NT2/D1 (cell line): Measurements from ENCODE around the gene ARHGEF25.
"Not testable (repeated sequence)": the region's sequence is repeated elsewhere in the genome, so short reads cannot be mapped to it uniquely, and the experiment has no call there.

Source experiments
- DNase-seq: peaks from one replicate; pipeline ENCODE4 v3.0.0-alpha.2; 2011; ENCODE audit warnings: low read depth, low spot score
- H3K27me3 ChIP-seq: 2 replicates; pipeline ENCODE4 v1.6.0; 2011; ENCODE audit warnings: mild to moderate bottlenecking; ENCODE audit not compliant: insufficient read length, insufficient read depth
- H3K36me3 ChIP-seq: 2 replicates; pipeline ENCODE4 v1.6.1; 2011; ENCODE audit warnings: mild to moderate bottlenecking, low read length, mixed read lengths; ENCODE audit not compliant: insufficient read depth, insufficient read length
- H3K4me1 ChIP-seq: 2 replicates; pipeline ENCODE4 v1.5.1; 2011; ENCODE audit not compliant: insufficient read depth, insufficient read length
- H3K4me3 ChIP-seq: 2 replicates; pipeline ENCODE4 v1.5.1; 2011; ENCODE audit warnings: low read depth; ENCODE audit not compliant: insufficient read length
- H3K9ac ChIP-seq: 2 replicates; pipeline ENCODE4 v1.6.0; 2011; ENCODE audit warnings: low read depth; ENCODE audit not compliant: insufficient read length
- H3K9me3 ChIP-seq: 2 replicates; pipeline ENCODE4 v1.5.1; 2011; ENCODE audit warnings: mild to moderate bottlenecking, low read length; ENCODE audit not compliant: insufficient read depth
- SUZ12 ChIP-seq: IDR thresholded peaks from 2 replicates; pipeline ENCODE4 v1.6.1; 2011; ENCODE audit not compliant: insufficient read length, insufficient read depth; ENCODE audit errors: extremely low read depth
- YY1 ChIP-seq: IDR thresholded peaks from 2 replicates; pipeline ENCODE4 v1.6.1; 2011; ENCODE audit not compliant: insufficient read length, insufficient read depth
- ZNF274 ChIP-seq: IDR thresholded peaks from 2 replicates; pipeline ENCODE4 v1.6.1; 2011; ENCODE audit warnings: mild to moderate bottlenecking, low read depth, low read length

ARHGEF25 gene

GRCh38 chr12:57632958-57633840 is 22.0 kb downstream of the ARHGEF25 start, which contains the start of gene B4GALNT1:
Gene B4GALNT1 (minus strand): TSS chr12:57633201. CDS start chr12:57632132, 1,069 bp downstream.
- Histone ChIP-seq H3K27me3 (peaks cover 38% of the 10 kb centered on the region), H3K36me3 (peaks cover 25% of the 10 kb centered on the region), H3K4me1 (peaks cover 5% of the 10 kb centered on the region), H3K9me3 (no peaks in the 10 kb centered on the region), H3K4me3 (peak within 1 kb of the TSS; percentile 71), H3K9ac (peak within 1 kb of the TSS; percentile 92)
- TF ChIP-seq YY1 (no peak), SUZ12 (no peak), ZNF274 (no peak)
- peak; percentile 74 for DNase-seq

- not testable (repeated sequence) for H3K9ac ChIP-seq, DNase-seq, H3K4me3 ChIP-seq, H3K4me1 ChIP-seq, H3K9me3 ChIP-seq, H3K36me3 ChIP-seq
- H3K27me3 ChIP-seq, result peaks cover 17% of the 10 kb centered on the region
Measured at GRCh38 chr12:57636731-57637130, 25.5 kb downstream of the ARHGEF25 start.

GRCh38 chr12:57637364-57637763 is 26.1 kb downstream of the ARHGEF25 start:
- Histone ChIP-seq H3K36me3 (no peaks in the 10 kb centered on the region), H3K9ac (no peak overlapping the region), H3K4me1 (peaks cover 2% of the 10 kb centered on the region), H3K27me3 (peaks cover 11% of the 10 kb centered on the region), H3K9me3 (peaks cover 12% of the 10 kb centered on the region; the same call in 1 of the 2 replicates), H3K4me3 (no peak overlapping the region)
- no peak for DNase-seq
- TF ChIP-seq SUZ12 (no peak), YY1 (no peak), ZNF274 (no peak)

- TF ChIP-seq YY1 (no peak), SUZ12 (no peak), ZNF274 (no peak)
- no peak for DNase-seq
- no peak overlapping the region for H3K4me3 ChIP-seq
- H3K9me3 ChIP-seq, result peaks cover 18% of the 10 kb centered on the region; the same call in 1 of the 2 replicates
- peaks cover 10% of the 10 kb centered on the region for H3K27me3 ChIP-seq
- H3K4me1 ChIP-seq, result peaks cover 2% of the 10 kb centered on the region
- H3K9ac ChIP-seq, result no peak overlapping the region
- H3K36me3 ChIP-seq, result no peaks in the 10 kb centered on the region
Measured at GRCh38 chr12:57638096-57638495, 26.9 kb downstream of the ARHGEF25 start.

- H3K36me3 ChIP-seq, result no peaks in the 10 kb centered on the region
- no peak overlapping the region for H3K4me3 ChIP-seq
- H3K9ac ChIP-seq, result no peak overlapping the region
- no peaks in the 10 kb centered on the region for H3K27me3 ChIP-seq
- no peak for DNase-seq
- peaks cover 2% of the 10 kb centered on the region for H3K4me1 ChIP-seq
- peaks cover 39% of the 10 kb centered on the region for H3K9me3 ChIP-seq
- TF ChIP-seq ZNF274 (no peak), SUZ12 (no peak), YY1 (no peak)
Measured at GRCh38 chr12:57640175-57641042, 29.2 kb downstream of the ARHGEF25 start.

DNA sequence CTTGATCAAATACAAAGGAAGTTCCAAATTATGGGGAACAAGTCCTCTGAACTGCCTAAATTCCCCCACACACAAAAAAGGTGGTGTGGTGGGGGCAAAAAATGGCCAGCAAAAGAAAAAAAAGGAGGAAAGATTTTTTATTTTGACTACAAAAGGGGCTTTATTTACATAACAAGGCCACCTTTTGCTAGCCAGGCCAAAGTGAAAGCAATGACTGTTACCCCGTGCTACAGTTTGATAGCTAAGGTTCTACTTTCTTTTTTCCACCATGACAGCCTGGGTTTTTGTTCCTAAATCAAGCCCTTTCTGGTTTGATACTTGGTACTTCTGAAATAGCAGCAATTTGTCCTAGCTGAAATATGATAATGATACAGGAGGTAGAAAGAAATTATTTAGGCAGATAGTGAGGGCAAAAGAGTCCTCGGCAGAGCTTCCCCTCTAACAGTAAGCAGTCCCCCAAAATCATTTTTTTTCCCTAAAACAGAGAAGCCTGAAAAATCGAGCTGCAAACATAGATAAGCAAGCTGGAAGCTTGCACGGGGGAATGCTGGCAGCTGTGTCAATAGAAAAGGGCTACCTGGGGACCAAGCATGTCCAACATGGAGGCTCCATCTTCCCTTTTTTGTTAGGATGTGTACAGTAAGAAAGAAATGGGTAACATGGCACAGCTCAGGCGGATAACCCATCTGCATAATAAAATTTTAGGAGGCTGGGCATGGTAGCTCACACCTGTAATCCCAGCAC is 30.6 kb downstream of the ARHGEF25 start:
- no peak for TF ChIP-seq SUZ12
- TF ChIP-seq YY1, result no peak
- no peak for TF ChIP-seq ZNF274
- H3K9me3 ChIP-seq, result peaks cover 50% of the 10 kb centered on the region
- H3K27me3 ChIP-seq, result no peaks in the 10 kb centered on the region
- peaks cover 2% of the 10 kb centered on the region for H3K4me1 ChIP-seq
- no peaks in the 10 kb centered on the region for H3K36me3 ChIP-seq
- no peak overlapping the region for H3K4me3 ChIP-seq
- DNase-seq, result no peak
- H3K9ac ChIP-seq, result no peak overlapping the region

- H3K36me3 ChIP-seq, H3K4me1 ChIP-seq, H3K4me3 ChIP-seq, H3K27me3 ChIP-seq, H3K9ac ChIP-seq: not testable (repeated sequence)
- DNase-seq, result peak; percentile 55
- H3K9me3 ChIP-seq, result peaks cover 50% of the 10 kb centered on the region
Measured at GRCh38 chr12:57645990-57646658, 34.9 kb downstream of the ARHGEF25 start.

- not testable (repeated sequence) for H3K4me3 ChIP-seq, H3K9ac ChIP-seq, H3K36me3 ChIP-seq, H3K4me1 ChIP-seq, DNase-seq, H3K27me3 ChIP-seq
- peaks cover 45% of the 10 kb centered on the region for H3K9me3 ChIP-seq
Measured at GRCh38 chr12:57646659-57647049, 35.4 kb downstream of the ARHGEF25 start.
